Measurements from ENCODE around the gene SPATA46.

Gene SPATA46

DNA sequence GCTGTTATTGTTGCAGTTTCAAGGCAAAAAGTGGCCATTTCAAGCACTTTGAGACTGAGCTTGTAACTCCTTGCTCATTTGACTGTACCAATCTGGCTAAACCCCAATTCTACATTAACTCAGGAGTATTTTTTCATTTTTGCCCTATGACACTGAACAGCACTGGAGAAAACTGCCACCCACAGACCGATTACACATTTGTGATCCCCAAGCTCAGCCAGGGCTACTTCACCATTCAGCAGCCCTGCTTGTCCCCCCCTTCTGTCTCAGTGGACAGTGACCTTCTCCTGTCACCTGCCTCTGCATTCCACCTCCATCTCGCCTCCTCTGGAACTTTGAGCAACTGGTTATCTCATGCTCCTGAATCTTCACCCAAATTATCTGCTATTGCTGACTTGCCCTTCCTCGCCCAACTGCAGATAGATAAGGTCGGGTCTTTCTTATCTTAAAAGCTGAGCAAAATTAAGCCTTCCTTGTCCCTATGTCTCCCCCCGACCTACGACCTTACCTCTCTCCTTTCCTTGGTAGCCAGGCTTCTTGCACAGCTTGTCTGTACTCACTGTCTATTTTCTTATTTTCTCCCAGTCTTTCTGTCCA is 25.3 kb downstream of the SPATA46 start:
- no peak for DNase-seq

DNA sequence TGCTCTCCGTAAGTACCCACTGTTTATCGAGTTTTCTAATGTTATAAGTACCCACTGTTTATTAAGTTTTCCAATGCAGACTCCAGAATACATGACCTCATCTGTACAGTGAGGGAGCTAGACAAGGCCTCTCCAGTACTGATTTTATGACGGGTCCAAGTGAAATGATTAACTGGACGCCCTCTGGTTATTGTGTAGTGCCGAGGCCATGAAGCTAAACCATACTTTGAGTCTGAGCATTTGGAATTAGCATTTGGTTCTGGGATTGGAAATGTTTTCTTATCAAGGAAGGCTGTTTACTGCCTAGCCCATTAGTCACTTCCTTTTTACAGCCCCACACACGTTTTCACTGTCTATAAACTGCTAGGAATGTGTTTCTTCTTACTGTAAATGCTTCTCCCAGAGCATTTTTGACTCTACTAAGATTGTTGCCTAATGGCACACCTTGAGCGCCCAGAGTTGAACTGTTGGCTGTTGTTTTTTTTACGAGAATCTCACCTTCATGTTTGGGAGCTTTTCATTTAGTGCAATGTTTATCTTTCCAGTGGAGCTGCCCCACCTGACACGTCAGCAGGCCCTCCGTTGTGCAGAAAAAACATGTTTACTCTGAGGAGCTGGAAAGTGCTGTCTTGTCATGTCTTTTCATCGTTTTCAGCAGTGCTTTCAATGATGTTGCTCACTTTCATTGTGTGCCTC is 26.9 kb downstream of the SPATA46 start:
- DNase-seq: no peak

DNA sequence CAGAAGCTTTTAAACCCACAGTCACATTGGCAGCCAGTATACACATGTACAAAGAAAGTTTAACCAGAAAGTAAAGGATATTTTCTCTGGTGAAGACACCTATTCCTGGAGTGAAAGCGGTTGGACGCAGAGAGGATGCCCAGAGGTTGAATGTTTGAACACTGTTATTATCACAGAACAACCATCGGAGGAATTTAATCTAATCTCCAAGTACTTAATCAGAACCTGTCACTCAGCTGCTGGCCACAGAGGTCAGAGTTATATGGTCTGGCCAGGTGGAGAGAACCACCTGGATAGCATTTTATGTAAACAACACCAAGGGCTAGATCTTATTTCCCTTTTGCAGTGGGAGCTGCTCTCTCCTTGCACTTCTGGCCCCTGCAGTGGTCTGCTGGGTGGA is 29.4 kb downstream of the SPATA46 start:
- DNase-seq: no peak

DNA sequence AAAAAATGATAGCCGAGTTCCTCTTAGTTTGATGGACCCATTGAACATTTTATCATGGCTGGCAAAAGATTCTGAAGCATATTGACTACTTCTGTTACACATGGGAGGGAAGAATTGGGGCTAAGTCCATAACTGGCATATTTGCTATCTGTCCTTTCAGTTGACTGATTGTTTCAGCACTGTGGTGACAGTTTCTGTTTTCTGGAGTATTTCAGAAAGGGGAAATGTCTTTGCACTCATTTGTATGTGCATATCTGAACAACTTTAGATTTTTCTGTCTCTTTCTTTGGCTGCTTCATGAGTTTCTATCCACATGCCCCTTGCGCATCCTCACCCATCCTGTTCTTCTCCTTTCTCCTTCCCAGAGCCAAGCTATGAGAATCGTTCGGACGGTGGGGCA is 33.2 kb downstream of the SPATA46 start:
- DNase-seq: no peak

GRCh38 chr1:162342452-162342983 is 34.1 kb downstream of the SPATA46 start:
- DNase-seq: no peak

DNA sequence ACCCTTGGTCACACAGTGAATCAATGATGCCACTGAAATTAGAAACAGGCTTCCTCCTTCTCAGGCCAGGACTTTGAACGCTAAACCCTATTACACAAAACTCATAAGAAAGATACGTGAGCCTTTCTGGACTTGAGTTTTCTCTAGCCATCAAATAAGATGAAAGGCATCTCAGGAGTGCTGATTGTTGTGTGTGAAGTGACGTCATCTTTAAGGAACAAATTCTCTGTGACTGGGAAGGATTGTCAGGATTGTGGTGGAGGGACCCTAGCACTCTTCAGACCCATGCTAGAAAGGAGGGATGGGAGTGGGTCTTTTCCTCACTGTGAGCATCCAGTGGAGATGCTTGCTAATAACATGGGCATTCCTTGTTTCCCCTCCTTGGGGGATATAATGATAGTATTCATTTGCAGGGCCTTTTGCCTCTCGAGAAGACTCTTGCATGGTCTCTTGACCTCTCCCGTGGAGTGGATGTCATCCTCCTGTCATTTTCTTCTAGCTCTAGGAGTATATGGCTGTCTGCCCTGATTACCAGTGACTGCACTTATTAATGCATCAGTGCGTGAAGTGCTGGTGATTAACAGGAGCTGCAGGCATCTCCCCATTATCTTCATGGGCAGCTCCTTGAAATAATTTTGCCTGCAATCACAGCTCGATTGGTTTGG is 39.9 kb downstream of the SPATA46 start:
- DNase-seq: no peak

DNA sequence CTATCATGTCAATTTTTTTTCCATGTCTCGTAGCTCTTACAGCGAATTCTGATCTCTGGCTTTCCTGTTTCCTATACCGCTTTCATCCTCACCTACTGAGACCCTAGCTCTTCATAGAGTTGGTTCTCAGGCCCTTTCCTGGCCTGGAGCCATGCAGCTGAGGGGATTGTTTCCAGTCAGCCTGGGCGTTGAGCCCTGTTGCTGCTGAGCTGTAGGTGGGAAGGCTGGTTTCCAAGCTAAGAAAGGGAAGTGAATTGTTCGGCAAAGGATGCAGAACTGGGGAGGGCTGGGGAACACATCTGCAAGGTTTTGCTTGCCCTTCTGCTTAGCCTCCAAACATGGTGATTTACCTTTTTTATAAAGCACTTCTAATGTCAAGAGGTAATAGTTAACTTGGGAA is 41.5 kb downstream of the SPATA46 start:
- DNase-seq: peak; percentile 27

DNA sequence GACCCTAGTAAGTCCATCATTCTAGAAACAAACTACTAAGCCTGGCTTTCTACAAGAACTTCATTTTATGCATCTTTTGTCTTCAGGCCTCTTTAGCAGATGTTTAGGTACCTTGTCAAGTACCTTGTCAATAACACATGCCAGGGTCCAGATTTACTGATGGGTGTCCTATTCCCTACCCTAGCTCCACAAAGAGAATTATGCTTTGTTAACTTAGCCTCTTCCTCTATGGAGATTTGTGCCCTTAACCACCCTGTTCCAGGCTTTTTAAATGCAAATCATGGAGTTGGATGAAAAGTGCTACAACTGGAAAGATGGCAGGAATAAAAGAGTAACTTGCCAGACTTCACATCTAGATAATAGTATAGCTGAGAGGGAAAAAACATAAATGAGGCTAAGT is 42.7 kb downstream of the SPATA46 start:
- DNase-seq: no peak

GRCh38 chr1:162329826-162330225 is 46.8 kb downstream of the SPATA46 start:
- DNase-seq: no peak

DNA sequence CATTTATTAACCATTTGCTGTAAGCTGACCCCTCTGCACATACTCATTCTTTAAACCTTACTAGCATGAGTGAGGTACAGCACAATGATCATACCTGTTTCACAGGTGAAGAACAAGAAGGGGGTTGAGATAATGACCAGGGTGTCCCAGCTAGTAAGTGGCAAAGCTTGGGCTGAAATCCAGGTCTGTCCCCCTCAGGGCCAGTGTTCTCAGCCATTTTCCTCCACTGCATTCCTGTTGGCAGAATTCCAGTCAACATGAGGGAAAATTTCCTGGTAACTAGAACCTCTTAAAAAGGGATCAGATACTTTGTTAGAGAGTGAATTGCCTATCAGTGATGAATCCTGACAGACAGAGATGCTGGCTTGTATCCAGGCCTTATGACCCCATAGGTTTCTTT is 48.1 kb downstream of the SPATA46 start:
- DNase-seq: no peak

- no peak for DNase-seq
Observed at GRCh38 chr1:162327788-162328165, 48.9 kb downstream of the SPATA46 start.

DNA sequence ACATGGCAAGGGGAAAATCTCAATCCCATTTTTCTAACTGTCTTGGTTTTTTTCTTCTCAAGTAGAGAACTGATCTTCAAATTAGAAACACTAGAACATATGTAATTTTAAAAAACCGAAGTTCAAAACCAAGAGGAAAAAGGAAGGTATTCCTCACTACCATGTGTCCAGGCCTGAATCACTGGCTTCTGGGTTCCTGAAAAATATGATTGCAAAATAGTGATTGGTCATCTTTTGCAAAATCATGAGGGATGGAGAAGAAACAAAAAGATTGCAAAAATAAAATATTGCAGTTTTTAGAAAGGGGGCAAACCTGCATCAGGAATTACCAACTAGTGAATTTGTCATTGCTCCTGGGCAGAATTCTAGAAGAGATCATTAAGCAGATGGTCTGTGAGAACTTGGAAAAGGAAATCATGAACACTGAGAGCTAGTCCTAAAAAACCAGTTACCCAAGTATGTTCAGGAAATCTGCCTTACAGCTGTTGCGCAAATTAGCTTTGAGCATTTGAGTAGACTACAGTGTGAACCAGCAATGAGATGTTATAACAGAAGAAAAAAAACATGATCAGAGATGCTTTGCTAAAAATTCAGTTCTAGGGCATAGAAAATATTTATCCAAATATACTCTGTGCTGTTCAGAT is 49.4 kb downstream of the SPATA46 start:
- no peak for DNase-seq

- DNase-seq: no peak
Observed at GRCh38 chr1:162326559-162326958, 50.1 kb downstream of the SPATA46 start.

DNA sequence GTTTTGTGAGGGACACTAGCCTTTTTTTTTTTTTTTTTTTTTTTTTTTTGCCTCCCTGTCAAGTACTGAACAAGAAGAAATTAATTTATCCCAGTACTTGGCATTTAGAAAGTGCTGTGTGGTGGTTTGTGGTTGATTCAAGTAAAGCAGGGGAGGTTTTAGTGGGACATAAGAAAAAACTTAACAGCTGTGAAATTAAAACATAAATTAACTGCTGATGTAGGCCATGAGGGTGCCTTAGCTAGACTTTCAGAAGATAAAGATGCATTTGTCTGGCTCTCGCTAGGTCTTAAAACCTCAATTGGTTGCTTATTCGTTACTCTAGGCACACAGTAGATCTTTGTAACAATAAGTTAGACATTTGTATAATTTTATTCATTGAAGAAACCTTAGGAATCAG is 52.3 kb downstream of the SPATA46 start:
- DNase-seq: no peak

Data from midbrain (tissue), 1 donor.